WTC11 (cell line): Measurements from ENCODE around the gene FGF12. TPM values are rescaled to one million over a fixed set of nuclear protein-coding genes. Genes with fewer than 3 reads are reported as not detected.

Experiments used
- ATAC-seq: fragments of 200-7000 bp; cut with Tn5 transposase; 2 replicates; pipeline ENCODE4 v1.10.0; 2021; ENCODE audit warnings: mild to moderate bottlenecking, moderate library complexity
- CTCF ChIA-PET: fragments of 300-600 bp; sonication (Branson Sonifier 250); formaldehyde crosslinking; loops from one replicate; lab custom pipeline; 2021; ENCODE audit warnings: antibody characterized with exemption; lab: Charles Lee
- POLR2A ChIA-PET: fragments of 350-600 bp; sonication (Branson Sonifier 250); formaldehyde crosslinking; loops from one replicate; lab custom pipeline; 2021; ENCODE audit warnings: antibody characterized with exemption; lab: Charles Lee
- DNase-seq: peaks from one replicate; pipeline ENCODE4 v3.0.0; 2021; ENCODE audit warnings: low spot score
- H3K27ac Mint-ChIP-seq: 2 replicates; pipeline ENCODE4 v1.8.0; 2021; ENCODE audit warnings: mixed read lengths
- H3K27me3 Mint-ChIP-seq: 2 replicates; pipeline ENCODE4 v1.8.0; 2021; ENCODE audit warnings: low read depth, mild to moderate bottlenecking, moderate library complexity, mixed read lengths
- H3K36me3 Mint-ChIP-seq: 2 replicates; pipeline ENCODE4 v1.8.0; 2021; ENCODE audit warnings: mixed read lengths
- H3K4me1 Mint-ChIP-seq: 2 replicates; pipeline ENCODE4 v1.8.0; 2022; ENCODE audit warnings: mixed read lengths
- H3K4me3 Mint-ChIP-seq: 2 replicates; pipeline ENCODE4 v1.8.0; 2021; ENCODE audit warnings: mild to moderate bottlenecking, moderate library complexity, mixed read lengths
- H3K9me3 Mint-ChIP-seq: 2 replicates; pipeline ENCODE4 v1.8.0; 2021; ENCODE audit warnings: mixed read lengths
- EMX1 ChIP-seq: fragments of 250-450 bp; sonication (Bioruptor Pico); IDR thresholded peaks from 2 replicates; pipeline ENCODE4 v1.8.0; 2021; ENCODE audit warnings: mild to moderate bottlenecking
- FOXK1 ChIP-seq: sonication (generic); formaldehyde crosslinking; IDR thresholded peaks from 2 replicates; pipeline ENCODE4 v1.8.0; 2022; ENCODE audit warnings: mild to moderate bottlenecking, moderate library complexity, missing genetic modification reagents
- KAT7 ChIP-seq: sonication (generic); formaldehyde crosslinking; IDR thresholded peaks from 2 replicates; pipeline ENCODE4 v1.8.1; 2023; ENCODE audit warnings: missing genetic modification reagents, mild to moderate bottlenecking, borderline replicate concordance
- MYBL2 ChIP-seq: sonication (generic); formaldehyde crosslinking; IDR thresholded peaks from 2 replicates; pipeline ENCODE4 v1.8.1; 2023; ENCODE audit warnings: mild to moderate bottlenecking, moderate library complexity, missing genetic modification reagents
- NFYB ChIP-seq: sonication (generic); formaldehyde crosslinking; conservative IDR thresholded peaks from 2 replicates; pipeline ENCODE4 v1.8.0; 2022; ENCODE audit warnings: low read depth, missing genetic modification reagents
- OVOL2 ChIP-seq: fragments of 250-450 bp; sonication (Bioruptor Pico); IDR thresholded peaks from 2 replicates; pipeline ENCODE4 v1.9.0; 2021; ENCODE audit warnings: mild to moderate bottlenecking, borderline replicate concordance
- RORB ChIP-seq: fragments of 250-450 bp; sonication (Bioruptor Pico); IDR thresholded peaks from 2 replicates; pipeline ENCODE4 v1.9.0; 2021; ENCODE audit warnings: mild to moderate bottlenecking
- SP1 ChIP-seq: sonication (generic); formaldehyde crosslinking; conservative IDR thresholded peaks from 2 replicates; pipeline ENCODE4 v1.8.1; 2022; ENCODE audit warnings: missing genetic modification reagents
- TCF7 ChIP-seq: sonication (generic); formaldehyde crosslinking; IDR thresholded peaks from 2 replicates; pipeline ENCODE4 v1.8.0; 2022; ENCODE audit warnings: mild to moderate bottlenecking, low read depth, missing genetic modification reagents, moderate library complexity
- ZNF232 ChIP-seq: sonication (generic); formaldehyde crosslinking; IDR thresholded peaks from 2 replicates; pipeline ENCODE4 v1.8.0; 2022; ENCODE audit warnings: mild to moderate bottlenecking, missing genetic modification reagents
- ZNF396 ChIP-seq: fragments of 250-450 bp; sonication (Bioruptor Pico); IDR thresholded peaks from 2 replicates; pipeline ENCODE4 v1.8.0; 2021; ENCODE audit warnings: mild to moderate bottlenecking, moderate library complexity, borderline replicate concordance
- ZNF416 ChIP-seq: fragments of 250-450 bp; sonication (Bioruptor Pico); IDR thresholded peaks from 2 replicates; pipeline ENCODE4 v1.9.0; 2021; ENCODE audit warnings: mild to moderate bottlenecking, inconsistent platforms
- ZNF423 ChIP-seq: fragments of 250-450 bp; sonication (Bioruptor Pico); IDR thresholded peaks from 2 replicates; pipeline ENCODE4 v2.1.2; 2022; ENCODE audit warnings: mild to moderate bottlenecking, moderate library complexity
- ZNF671 ChIP-seq: fragments of 250-450 bp; sonication (Bioruptor Pico); IDR thresholded peaks from 2 replicates; pipeline ENCODE4 v1.8.0; 2021; ENCODE audit warnings: mild to moderate bottlenecking
- total RNA-seq: library from RNA; stranded (reverse); gene quantifications from 3 replicates; pipeline ENCODE4 v1.2.3, GENCODE V29; 2021
- TF ChIP-seq, protein P1 (sequence below): fragments of 250-450 bp; sonication (Bioruptor Pico); IDR thresholded peaks from 2 replicates; pipeline ENCODE4 v1.8.0; 2021; ENCODE audit warnings: mild to moderate bottlenecking
- TF ChIP-seq, protein P2 (sequence below): sonication (generic); formaldehyde crosslinking; IDR thresholded peaks from 2 replicates; pipeline ENCODE4 v1.8.1; 2022; ENCODE audit warnings: mild to moderate bottlenecking, moderate library complexity, missing genetic modification reagents
- TF ChIP-seq, protein P3 (sequence below): sonication (generic); formaldehyde crosslinking; IDR thresholded peaks from 2 replicates; pipeline ENCODE4 v1.8.1; 2023; ENCODE audit warnings: mild to moderate bottlenecking, missing genetic modification reagents, moderate library complexity
- TF ChIP-seq, protein P4 (sequence below): sonication (generic); formaldehyde crosslinking; conservative IDR thresholded peaks from 2 replicates; pipeline ENCODE4 v1.8.1; 2022; ENCODE audit warnings: mild to moderate bottlenecking, missing genetic modification reagents
- TF ChIP-seq, protein P5 (sequence below): sonication (generic); formaldehyde crosslinking; IDR thresholded peaks from 2 replicates; pipeline ENCODE4 v1.8.1; 2023; ENCODE audit warnings: mild to moderate bottlenecking, missing genetic modification reagents
- TF ChIP-seq, protein P6 (sequence below): sonication (generic); formaldehyde crosslinking; IDR thresholded peaks from 2 replicates; pipeline ENCODE4 v1.8.1; 2022; ENCODE audit warnings: mild to moderate bottlenecking, missing genetic modification reagents, moderate library complexity, borderline replicate concordance
- TF ChIP-seq, protein P7 (sequence below): fragments of 250-450 bp; sonication (Bioruptor Pico); IDR thresholded peaks from 2 replicates; pipeline ENCODE4 v1.9.0; 2021; ENCODE audit warnings: mild to moderate bottlenecking
- TF ChIP-seq, protein P8 (sequence below): fragments of 250-450 bp; sonication (Bioruptor Pico); IDR thresholded peaks from 2 replicates; pipeline ENCODE4 v2.1.2; 2022; ENCODE audit warnings: mild to moderate bottlenecking, moderate library complexity
- TF ChIP-seq, protein P9 (sequence below): sonication (generic); formaldehyde crosslinking; IDR thresholded peaks from 2 replicates; pipeline ENCODE4 v1.8.0; 2023; ENCODE audit warnings: missing genetic modification reagents
- TF ChIP-seq, protein P10 (sequence below): sonication (generic); formaldehyde crosslinking; IDR thresholded peaks from 2 replicates; pipeline ENCODE4 v1.8.1; 2023; ENCODE audit warnings: mild to moderate bottlenecking, moderate library complexity, missing genetic modification reagents
- TF ChIP-seq, protein P11 (sequence below): sonication (generic); formaldehyde crosslinking; IDR thresholded peaks from 2 replicates; pipeline ENCODE4 v1.8.0; 2022; ENCODE audit warnings: mild to moderate bottlenecking, missing genetic modification reagents

The FGF12 gene
- total RNA-seq, 1 experiment from 2014 or later = 13.5 TPM

DNA sequence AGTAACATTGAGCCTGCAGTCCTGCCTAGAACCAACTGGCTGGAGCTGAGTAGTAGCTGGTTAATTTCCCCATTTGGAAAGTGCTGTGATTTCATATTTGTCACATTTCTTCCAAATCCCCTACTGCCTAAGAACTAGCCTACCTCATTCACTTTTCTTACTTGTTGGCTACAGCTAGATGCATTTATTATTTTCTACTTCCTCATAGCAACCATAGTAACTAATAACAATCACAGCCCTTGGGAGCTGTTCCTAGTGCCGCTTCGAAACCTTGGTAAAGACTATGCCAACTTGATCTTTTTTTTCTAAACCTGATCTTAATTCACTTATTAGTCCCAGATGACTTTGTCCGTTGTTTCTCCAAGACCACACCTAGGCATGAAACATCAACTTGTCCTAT is 240.3 kb downstream of the FGF12 start:
- Mint-ChIP-seq H3K4me3 (no peak overlapping the region), H3K9me3 (no peaks in the 10 kb centered on the region), H3K36me3 (no peaks in the 10 kb centered on the region), H3K27ac (no peak overlapping the region; the same call in 1 of the 2 replicates), H3K4me1 (no peaks in the 10 kb centered on the region), H3K27me3 (no peaks in the 10 kb centered on the region)
- no peak for ATAC-seq
- no peak for TF ChIP-seq TCF7 (CRISPR knock-in tag)
- TF ChIP-seq, protein P1, sequence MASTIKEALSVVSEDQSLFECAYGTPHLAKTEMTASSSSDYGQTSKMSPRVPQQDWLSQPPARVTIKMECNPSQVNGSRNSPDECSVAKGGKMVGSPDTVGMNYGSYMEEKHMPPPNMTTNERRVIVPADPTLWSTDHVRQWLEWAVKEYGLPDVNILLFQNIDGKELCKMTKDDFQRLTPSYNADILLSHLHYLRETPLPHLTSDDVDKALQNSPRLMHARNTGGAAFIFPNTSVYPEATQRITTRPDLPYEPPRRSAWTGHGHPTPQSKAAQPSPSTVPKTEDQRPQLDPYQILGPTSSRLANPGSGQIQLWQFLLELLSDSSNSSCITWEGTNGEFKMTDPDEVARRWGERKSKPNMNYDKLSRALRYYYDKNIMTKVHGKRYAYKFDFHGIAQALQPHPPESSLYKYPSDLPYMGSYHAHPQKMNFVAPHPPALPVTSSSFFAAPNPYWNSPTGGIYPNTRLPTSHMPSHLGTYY = no peak
- no peak for TF ChIP-seq ZNF396 (CRISPR knock-in tag)
- TF ChIP-seq, protein P2, sequence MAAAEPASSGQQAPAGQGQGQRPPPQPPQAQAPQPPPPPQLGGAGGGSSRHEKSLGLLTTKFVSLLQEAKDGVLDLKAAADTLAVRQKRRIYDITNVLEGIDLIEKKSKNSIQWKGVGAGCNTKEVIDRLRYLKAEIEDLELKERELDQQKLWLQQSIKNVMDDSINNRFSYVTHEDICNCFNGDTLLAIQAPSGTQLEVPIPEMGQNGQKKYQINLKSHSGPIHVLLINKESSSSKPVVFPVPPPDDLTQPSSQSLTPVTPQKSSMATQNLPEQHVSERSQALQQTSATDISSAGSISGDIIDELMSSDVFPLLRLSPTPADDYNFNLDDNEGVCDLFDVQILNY (CRISPR knock-in tag) = no peak
- TF ChIP-seq RORB (CRISPR knock-in tag) = no peak
- no peak for TF ChIP-seq NFYB (CRISPR knock-in tag)
- no peak for TF ChIP-seq OVOL2 (CRISPR knock-in tag)
- TF ChIP-seq ZNF423 (CRISPR knock-in tag) = no peak
- TF ChIP-seq, protein P3, sequence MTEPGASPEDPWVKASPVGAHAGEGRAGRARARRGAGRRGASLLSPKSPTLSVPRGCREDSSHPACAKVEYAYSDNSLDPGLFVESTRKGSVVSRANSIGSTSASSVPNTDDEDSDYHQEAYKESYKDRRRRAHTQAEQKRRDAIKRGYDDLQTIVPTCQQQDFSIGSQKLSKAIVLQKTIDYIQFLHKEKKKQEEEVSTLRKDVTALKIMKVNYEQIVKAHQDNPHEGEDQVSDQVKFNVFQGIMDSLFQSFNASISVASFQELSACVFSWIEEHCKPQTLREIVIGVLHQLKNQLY (CRISPR knock-in tag) = no peak
- no peak for TF ChIP-seq KAT7 (CRISPR knock-in tag)
- TF ChIP-seq ZNF671 (CRISPR knock-in tag) = no peak
- TF ChIP-seq ZNF232 (CRISPR knock-in tag) = no peak
- TF ChIP-seq, protein P4, sequence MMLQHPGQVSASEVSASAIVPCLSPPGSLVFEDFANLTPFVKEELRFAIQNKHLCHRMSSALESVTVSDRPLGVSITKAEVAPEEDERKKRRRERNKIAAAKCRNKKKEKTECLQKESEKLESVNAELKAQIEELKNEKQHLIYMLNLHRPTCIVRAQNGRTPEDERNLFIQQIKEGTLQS = no peak
- TF ChIP-seq, protein P5, sequence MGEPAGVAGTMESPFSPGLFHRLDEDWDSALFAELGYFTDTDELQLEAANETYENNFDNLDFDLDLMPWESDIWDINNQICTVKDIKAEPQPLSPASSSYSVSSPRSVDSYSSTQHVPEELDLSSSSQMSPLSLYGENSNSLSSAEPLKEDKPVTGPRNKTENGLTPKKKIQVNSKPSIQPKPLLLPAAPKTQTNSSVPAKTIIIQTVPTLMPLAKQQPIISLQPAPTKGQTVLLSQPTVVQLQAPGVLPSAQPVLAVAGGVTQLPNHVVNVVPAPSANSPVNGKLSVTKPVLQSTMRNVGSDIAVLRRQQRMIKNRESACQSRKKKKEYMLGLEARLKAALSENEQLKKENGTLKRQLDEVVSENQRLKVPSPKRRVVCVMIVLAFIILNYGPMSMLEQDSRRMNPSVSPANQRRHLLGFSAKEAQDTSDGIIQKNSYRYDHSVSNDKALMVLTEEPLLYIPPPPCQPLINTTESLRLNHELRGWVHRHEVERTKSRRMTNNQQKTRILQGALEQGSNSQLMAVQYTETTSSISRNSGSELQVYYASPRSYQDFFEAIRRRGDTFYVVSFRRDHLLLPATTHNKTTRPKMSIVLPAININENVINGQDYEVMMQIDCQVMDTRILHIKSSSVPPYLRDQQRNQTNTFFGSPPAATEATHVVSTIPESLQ (CRISPR knock-in tag) = no peak
- no peak for TF ChIP-seq SP1
- no peak for TF ChIP-seq ZNF416 (CRISPR knock-in tag)
- TF ChIP-seq, protein P6, sequence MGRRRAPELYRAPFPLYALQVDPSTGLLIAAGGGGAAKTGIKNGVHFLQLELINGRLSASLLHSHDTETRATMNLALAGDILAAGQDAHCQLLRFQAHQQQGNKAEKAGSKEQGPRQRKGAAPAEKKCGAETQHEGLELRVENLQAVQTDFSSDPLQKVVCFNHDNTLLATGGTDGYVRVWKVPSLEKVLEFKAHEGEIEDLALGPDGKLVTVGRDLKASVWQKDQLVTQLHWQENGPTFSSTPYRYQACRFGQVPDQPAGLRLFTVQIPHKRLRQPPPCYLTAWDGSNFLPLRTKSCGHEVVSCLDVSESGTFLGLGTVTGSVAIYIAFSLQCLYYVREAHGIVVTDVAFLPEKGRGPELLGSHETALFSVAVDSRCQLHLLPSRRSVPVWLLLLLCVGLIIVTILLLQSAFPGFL (CRISPR knock-in tag) = no peak
- ChIA-PET CTCF (interaction anchor here (0.8 kb wide), 1 partner anchor 38 kb away, joined by 3 read pairs; no protein-coding TSS in a partner anchor), POLR2A (no interaction called here)
- no peak for DNase-seq

DNA sequence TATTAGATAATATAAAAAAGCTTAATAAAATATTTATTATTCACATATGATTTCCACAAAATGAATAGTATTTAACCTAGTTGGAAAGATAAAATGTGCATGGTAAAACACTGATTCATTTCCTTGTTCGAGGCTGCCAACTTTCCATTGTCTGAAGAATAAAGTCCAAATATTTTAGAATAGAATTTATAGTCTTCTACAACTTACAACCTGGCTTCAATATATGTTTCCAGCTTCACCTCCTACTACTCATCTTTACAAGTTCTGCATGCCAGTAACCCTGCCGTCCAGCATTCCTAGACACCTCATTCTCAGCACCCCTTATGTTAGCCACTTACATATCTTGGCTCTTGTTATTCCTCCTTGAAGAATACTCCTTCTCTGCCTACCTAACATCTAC is 244.5 kb downstream of the FGF12 start:
- CTCF ChIA-PET = no interaction called here

More for the DNA sequence above, 244.5 kb downstream of the FGF12 start:
- POLR2A ChIA-PET = no interaction called here
- TF ChIP-seq EMX1 (CRISPR knock-in tag) (no peak), MYBL2 (CRISPR knock-in tag) (no peak), RORB (CRISPR knock-in tag) (no peak), OVOL2 (CRISPR knock-in tag) (no peak), FOXK1 (CRISPR knock-in tag) (no peak)
- TF ChIP-seq, protein P7, sequence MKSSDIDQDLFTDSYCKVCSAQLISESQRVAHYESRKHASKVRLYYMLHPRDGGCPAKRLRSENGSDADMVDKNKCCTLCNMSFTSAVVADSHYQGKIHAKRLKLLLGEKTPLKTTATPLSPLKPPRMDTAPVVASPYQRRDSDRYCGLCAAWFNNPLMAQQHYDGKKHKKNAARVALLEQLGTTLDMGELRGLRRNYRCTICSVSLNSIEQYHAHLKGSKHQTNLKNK (CRISPR knock-in tag) = no peak
- TF ChIP-seq, protein P8, sequence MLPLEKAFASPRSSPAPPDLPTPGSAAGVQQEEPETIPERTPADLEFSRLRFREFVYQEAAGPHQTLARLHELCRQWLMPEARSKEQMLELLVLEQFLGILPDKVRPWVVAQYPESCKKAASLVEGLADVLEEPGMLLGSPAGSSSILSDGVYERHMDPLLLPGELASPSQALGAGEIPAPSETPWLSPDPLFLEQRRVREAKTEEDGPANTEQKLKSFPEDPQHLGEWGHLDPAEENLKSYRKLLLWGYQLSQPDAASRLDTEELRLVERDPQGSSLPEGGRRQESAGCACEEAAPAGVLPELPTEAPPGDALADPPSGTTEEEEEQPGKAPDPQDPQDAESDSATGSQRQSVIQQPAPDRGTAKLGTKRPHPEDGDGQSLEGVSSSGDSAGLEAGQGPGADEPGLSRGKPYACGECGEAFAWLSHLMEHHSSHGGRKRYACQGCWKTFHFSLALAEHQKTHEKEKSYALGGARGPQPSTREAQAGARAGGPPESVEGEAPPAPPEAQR (CRISPR knock-in tag) = no peak
- TF ChIP-seq, protein P9, sequence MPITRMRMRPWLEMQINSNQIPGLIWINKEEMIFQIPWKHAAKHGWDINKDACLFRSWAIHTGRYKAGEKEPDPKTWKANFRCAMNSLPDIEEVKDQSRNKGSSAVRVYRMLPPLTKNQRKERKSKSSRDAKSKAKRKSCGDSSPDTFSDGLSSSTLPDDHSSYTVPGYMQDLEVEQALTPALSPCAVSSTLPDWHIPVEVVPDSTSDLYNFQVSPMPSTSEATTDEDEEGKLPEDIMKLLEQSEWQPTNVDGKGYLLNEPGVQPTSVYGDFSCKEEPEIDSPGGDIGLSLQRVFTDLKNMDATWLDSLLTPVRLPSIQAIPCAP = no peak
- TF ChIP-seq, protein P10, sequence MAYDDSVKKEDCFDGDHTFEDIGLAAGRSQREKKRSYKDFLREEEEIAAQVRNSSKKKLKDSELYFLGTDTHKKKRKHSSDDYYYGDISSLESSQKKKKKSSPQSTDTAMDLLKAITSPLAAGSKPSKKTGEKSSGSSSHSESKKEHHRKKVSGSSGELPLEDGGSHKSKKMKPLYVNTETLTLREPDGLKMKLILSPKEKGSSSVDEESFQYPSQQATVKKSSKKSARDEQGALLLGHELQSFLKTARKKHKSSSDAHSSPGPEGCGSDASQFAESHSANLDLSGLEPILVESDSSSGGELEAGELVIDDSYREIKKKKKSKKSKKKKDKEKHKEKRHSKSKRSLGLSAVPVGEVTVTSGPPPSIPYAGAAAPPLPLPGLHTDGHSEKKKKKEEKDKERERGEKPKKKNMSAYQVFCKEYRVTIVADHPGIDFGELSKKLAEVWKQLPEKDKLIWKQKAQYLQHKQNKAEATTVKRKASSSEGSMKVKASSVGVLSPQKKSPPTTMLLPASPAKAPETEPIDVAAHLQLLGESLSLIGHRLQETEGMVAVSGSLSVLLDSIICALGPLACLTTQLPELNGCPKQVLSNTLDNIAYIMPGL (CRISPR knock-in tag) = no peak
- TF ChIP-seq, protein P11, sequence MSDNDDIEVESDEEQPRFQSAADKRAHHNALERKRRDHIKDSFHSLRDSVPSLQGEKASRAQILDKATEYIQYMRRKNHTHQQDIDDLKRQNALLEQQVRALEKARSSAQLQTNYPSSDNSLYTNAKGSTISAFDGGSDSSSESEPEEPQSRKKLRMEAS (CRISPR knock-in tag) = no peak
- TF ChIP-seq, protein P4 = no peak
- Mint-ChIP-seq H3K27me3 (no peaks in the 10 kb centered on the region), H3K9me3 (no peaks in the 10 kb centered on the region), H3K4me1 (no peaks in the 10 kb centered on the region), H3K27ac (no peak overlapping the region), H3K4me3 (no peak overlapping the region), H3K36me3 (no peaks in the 10 kb centered on the region)
- DNase-seq (no peak), ATAC-seq (no peak)
